Activated CD4-positive, alpha-beta T cell treated with anti-CD3 and anti-CD28 coated beads for 48 hours (primary cell): ENCODE data around the gene TBC1D19.
"Not testable (repeated sequence)": the region's sequence is repeated elsewhere in the genome, so short reads cannot be mapped to it uniquely, and the experiment has no call there.

Experiments
- DNase-seq: peaks from one replicate; pipeline ENCODE4 v3.0.0-alpha.2; 2020

The TBC1D19 gene

GRCh38 chr4:26607776-26608175 lies 23.9 kb downstream of the TBC1D19 start:
- DNase-seq, result no peak

GRCh38 chr4:26609391-26609790 lies 25.5 kb downstream of the TBC1D19 start:
- DNase-seq, result no peak

GRCh38 chr4:26609868-26610267 lies 26.0 kb downstream of the TBC1D19 start:
- no peak for DNase-seq

- DNase-seq, result no peak
These were observed 27.5 kb downstream of the TBC1D19 start for GRCh38 chr4:26611372-26611771.

GRCh38 chr4:26611885-26612284 lies 28.0 kb downstream of the TBC1D19 start:
- no peak for DNase-seq

GRCh38 chr4:26613237-26613636 lies 29.4 kb downstream of the TBC1D19 start:
- no peak for DNase-seq

- DNase-seq, result no peak
These were observed 29.9 kb downstream of the TBC1D19 start for GRCh38 chr4:26613735-26614134.

GRCh38 chr4:26619784-26620183 lies 35.9 kb downstream of the TBC1D19 start:
- DNase-seq, result no peak

- DNase-seq, result no peak
These were observed 37.5 kb downstream of the TBC1D19 start for GRCh38 chr4:26621366-26621765.

GRCh38 chr4:26622913-26623312 lies 39.0 kb downstream of the TBC1D19 start:
- no peak for DNase-seq

- DNase-seq, result not testable (repeated sequence)
These were observed 42.8 kb downstream of the TBC1D19 start for GRCh38 chr4:26626658-26627057.

- no peak for DNase-seq
These were observed 49.0 kb downstream of the TBC1D19 start for GRCh38 chr4:26632916-26633315.

- no peak for DNase-seq
These were observed 50.4 kb downstream of the TBC1D19 start for GRCh38 chr4:26634237-26634636.

GRCh38 chr4:26636458-26636857 lies 52.6 kb downstream of the TBC1D19 start:
- DNase-seq, result no peak

- not testable (repeated sequence) for DNase-seq
These were observed 56.8 kb downstream of the TBC1D19 start for GRCh38 chr4:26640639-26641038.

GRCh38 chr4:26647523-26648224 lies 63.8 kb downstream of the TBC1D19 start:
- DNase-seq, result no peak

GRCh38 chr4:26648260-26648659 lies 64.4 kb downstream of the TBC1D19 start:
- DNase-seq, result no peak

- DNase-seq, result no peak
These were observed 76.4 kb downstream of the TBC1D19 start for GRCh38 chr4:26660261-26660660.

GRCh38 chr4:26663888-26664287 lies 80.0 kb downstream of the TBC1D19 start:
- DNase-seq, result no peak

GRCh38 chr4:26670903-26671537 lies 87.1 kb downstream of the TBC1D19 start:
- DNase-seq, result no peak

- not testable (repeated sequence) for DNase-seq
These were observed 95.3 kb downstream of the TBC1D19 start for GRCh38 chr4:26679040-26679695.

GRCh38 chr4:26682436-26682835 lies 98.6 kb downstream of the TBC1D19 start:
- DNase-seq, result no peak

GRCh38 chr4:26685250-26685649 lies 101.4 kb downstream of the TBC1D19 start:
- DNase-seq, result no peak

- DNase-seq, result no peak
These were observed 103.8 kb downstream of the TBC1D19 start for GRCh38 chr4:26687728-26688127.
